Measurements from ENCODE around the gene FASTK.
A peak's percentile ranks its signal among the peaks of the same experiment; 100 is the strongest.

FASTK gene

GRCh38 chr7:151063212-151063561 is 17.4 kb downstream of the FASTK start:
- in situ Hi-C loops (cut with HindIII; ENCODE audit: low pct_ligation_motif_present, low sequenced_read_pairs) = no loop called here
- TF ChIP-seq, protein P1, sequence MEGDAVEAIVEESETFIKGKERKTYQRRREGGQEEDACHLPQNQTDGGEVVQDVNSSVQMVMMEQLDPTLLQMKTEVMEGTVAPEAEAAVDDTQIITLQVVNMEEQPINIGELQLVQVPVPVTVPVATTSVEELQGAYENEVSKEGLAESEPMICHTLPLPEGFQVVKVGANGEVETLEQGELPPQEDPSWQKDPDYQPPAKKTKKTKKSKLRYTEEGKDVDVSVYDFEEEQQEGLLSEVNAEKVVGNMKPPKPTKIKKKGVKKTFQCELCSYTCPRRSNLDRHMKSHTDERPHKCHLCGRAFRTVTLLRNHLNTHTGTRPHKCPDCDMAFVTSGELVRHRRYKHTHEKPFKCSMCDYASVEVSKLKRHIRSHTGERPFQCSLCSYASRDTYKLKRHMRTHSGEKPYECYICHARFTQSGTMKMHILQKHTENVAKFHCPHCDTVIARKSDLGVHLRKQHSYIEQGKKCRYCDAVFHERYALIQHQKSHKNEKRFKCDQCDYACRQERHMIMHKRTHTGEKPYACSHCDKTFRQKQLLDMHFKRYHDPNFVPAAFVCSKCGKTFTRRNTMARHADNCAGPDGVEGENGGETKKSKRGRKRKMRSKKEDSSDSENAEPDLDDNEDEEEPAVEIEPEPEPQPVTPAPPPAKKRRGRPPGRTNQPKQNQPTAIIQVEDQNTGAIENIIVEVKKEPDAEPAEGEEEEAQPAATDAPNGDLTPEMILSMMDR (IDR thresholded peaks at IDR 0.05; ENCODE audit: low read depth, low read length, missing control alignments) = no peak
- H3K36me3 ChIP-seq (replicated peaks) = peaks cover 39% of the 10 kb centered on the region

GRCh38 chr7:151062399-151063211 is 18.0 kb downstream of the FASTK start:
- Histone ChIP-seq H3K27me3 (replicated peaks) (no peaks in the 10 kb centered on the region), H3K36me3 (replicated peaks) (peaks cover 35% of the 10 kb centered on the region), H3K4me3 (ENCODE audit: low read depth, low read length) (peak overlapping the region; percentile 32), H3K27ac (peak overlapping the region; percentile 41)
- TF ChIP-seq, protein P1 (IDR thresholded peaks at IDR 0.05; ENCODE audit: low read depth, low read length, missing control alignments) = no peak
- in situ Hi-C loops (cut with HindIII; ENCODE audit: low pct_ligation_motif_present, low sequenced_read_pairs) = no loop called here
- DNase-seq = peak; percentile 57

More at GRCh38 chr7:151063212-151063561, 17.4 kb downstream of the FASTK start:
- DNase-seq = no peak
- Histone ChIP-seq H3K4me3 (ENCODE audit: low read depth, low read length) (no peak overlapping the region), H3K27me3 (replicated peaks) (no peaks in the 10 kb centered on the region), H3K27ac (peak overlapping the region; percentile 54)

DNA sequence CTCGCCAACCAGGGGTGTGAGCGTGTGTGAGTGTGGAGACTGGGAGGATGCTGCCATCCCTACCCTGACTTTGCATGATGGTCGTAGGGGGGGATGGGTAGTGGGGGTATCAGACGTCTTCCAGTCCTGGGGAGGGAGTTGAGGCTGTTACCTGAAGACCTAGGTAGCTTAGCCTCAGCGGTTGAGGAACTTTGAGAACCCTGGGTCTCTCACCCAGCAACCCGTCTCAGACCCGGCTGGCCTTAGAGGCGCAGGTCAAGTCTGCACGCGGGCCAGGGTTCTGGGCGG is 18.6 kb downstream of the FASTK start:
- DNase-seq = no peak
- in situ Hi-C loops (cut with HindIII; ENCODE audit: low pct_ligation_motif_present, low sequenced_read_pairs) = no loop called here
- Histone ChIP-seq H3K27ac (peak overlapping the region; percentile 41), H3K27me3 (replicated peaks) (no peaks in the 10 kb centered on the region), H3K36me3 (replicated peaks) (peaks cover 29% of the 10 kb centered on the region), H3K4me3 (ENCODE audit: low read depth, low read length) (peak overlapping the region; percentile 76)
- TF ChIP-seq, protein P1 (IDR thresholded peaks at IDR 0.05; ENCODE audit: low read depth, low read length, missing control alignments) = no peak

DNA sequence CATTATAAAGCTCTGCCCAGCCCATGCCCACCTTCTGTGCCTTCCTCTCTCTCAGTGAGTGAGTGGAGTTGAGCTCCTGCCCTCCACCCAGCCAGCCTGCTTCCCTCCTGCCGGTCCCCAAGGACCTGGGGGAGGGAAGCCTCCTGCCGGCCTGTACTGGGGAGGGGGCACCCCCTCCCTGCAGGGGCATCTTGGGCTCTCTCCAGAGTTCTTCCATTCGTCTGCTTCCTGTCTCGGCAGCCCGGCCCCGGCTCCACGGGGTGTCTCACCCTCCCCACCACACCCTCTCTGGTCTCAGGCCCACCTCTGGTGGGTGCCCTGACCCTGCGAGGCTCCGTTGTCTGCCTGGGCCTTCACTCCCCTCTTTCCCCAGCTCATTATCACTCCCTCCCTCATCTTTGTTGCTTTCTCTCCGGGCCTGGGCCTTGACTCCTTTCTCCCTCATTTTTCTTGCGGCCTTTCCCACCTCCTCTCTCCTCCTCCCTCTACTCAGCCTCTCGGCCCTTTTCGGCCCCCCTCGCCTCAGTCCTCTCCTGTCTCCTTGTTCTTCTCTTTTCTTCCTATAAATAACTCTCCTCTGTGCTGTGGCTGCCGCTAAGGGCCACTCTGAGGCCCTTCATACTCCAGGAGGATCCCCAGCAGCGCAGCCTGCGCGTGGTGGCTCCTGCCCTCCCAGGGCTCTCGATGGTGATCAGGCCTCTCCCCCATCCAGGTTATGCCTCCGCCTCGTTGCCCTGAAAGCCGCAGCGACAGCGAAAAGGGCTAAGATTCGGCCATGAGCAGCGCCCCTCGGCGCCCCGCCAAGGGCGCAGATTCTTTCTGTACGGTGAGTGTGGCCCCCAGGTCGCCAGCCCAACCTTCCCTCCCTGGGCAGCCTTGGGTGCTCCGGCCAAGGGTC is 19.1 kb downstream of the FASTK start:
- no peak for DNase-seq
- H3K36me3 ChIP-seq (replicated peaks) = peaks cover 24% of the 10 kb centered on the region
- in situ Hi-C loops (cut with HindIII; ENCODE audit: low pct_ligation_motif_present, low sequenced_read_pairs) = no loop called here
- TF ChIP-seq, protein P1 (IDR thresholded peaks at IDR 0.05; ENCODE audit: low read depth, low read length, missing control alignments) = no peak
- peak overlapping the region; percentile 12 for H3K27ac ChIP-seq
- no peaks in the 10 kb centered on the region for H3K27me3 ChIP-seq (replicated peaks)
- H3K4me3 ChIP-seq (ENCODE audit: low read depth, low read length) = peak overlapping the region; percentile 76

DNA sequence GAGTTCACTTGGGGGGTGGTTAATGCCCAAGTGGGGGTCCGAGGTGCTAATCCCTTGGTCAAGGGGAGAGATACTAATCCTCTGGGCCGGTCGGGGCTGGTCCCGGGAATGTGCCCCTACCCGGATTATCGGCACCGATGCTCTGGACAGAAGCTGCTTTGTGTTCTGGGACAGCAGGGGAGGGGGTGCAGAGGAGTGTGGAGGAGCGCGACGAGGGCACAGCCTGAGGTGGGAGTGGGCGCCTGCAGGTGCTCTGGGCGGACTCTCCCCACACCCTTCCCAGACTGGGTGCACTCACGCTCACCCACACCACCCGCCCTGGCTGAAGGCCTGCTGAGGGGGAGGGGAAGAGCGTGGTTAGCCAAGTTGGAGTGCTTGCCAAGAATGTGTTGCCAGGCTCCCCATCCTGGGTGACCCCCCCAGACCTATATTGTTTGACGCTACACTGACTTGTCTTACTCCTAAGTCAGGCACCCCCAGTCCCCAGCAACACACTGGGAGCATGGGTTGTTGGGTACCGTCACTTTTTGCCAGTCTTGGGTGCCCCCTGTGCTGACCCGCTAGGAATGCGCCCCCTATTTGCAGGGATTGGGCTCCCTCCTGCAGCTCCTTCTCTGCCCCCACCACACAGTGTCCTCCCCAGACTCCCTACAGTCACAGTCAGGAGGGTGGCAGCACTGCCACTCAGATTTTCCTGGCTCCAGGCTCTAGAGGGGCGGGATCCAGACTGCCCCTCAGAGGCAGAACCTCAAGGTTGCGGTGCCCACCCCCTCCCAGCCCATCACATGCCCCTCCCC is 20.0 kb downstream of the FASTK start:
- TF ChIP-seq, protein P1 (IDR thresholded peaks at IDR 0.05; ENCODE audit: low read depth, low read length, missing control alignments) = peak; percentile 29
- in situ Hi-C loops (cut with HindIII; ENCODE audit: low pct_ligation_motif_present, low sequenced_read_pairs) = no loop called here
- DNase-seq = no peak
- Histone ChIP-seq H3K36me3 (replicated peaks) (peaks cover 16% of the 10 kb centered on the region), H3K4me3 (ENCODE audit: low read depth, low read length) (peak overlapping the region; percentile 76), H3K27me3 (replicated peaks) (no peaks in the 10 kb centered on the region), H3K27ac (peak overlapping the region; percentile 92)
